ENCODE measurements around the gene CYSTM1. TPM values are rescaled to one million over a fixed set of nuclear protein-coding genes. Genes with fewer than 3 reads are reported as not detected.

The CYSTM1 gene
- polyA plus RNA-seq, 2 of the 4 experiments (the other 2 are of a cell fraction) = 76.8 to 103 TPM

GRCh38 chr5:140136624-140137023 lies 38.4 kb upstream of the CYSTM1 start:
- Histone ChIP-seq H3K9me3 (no peaks in the 10 kb centered on the region), H3K4me1 (0 out of 3 replicates have a peak, but pooled peaks cover 5% of the 10 kb centered on the region), H3K4me2 (no peak overlapping the region), H3K27ac (no peak overlapping the region), H3K4me3 (no peak overlapping the region)
- WGBS (ENCODE audit: missing lambda C conversion rate) = 70% methylated on average over 1 of the region's 1 CpG
- POLR2A ChIA-PET = no interaction called here
- DNase-seq (ENCODE audit: low read depth in 1 of 2, low spot score in 1 of 2) = no peak
- no peak for FAIRE-seq
- TF ChIP-seq RFX5 (IDR thresholded peaks at IDR 0.05) = no peak
- no peak for TF ChIP-seq CHD2 (IDR thresholded peaks at IDR 0.05; ENCODE audit: low read length, partially characterized antibody)
- no peak for TF ChIP-seq FOXS1 (CRISPR knock-in tag; IDR thresholded peaks at IDR 0.05)
- TF ChIP-seq HOXB5 (CRISPR knock-in tag; IDR thresholded peaks at IDR 0.05) = no peak
- TF ChIP-seq, protein P1, sequence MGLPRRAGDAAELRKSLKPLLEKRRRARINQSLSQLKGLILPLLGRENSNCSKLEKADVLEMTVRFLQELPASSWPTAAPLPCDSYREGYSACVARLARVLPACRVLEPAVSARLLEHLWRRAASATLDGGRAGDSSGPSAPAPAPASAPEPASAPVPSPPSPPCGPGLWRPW (IDR thresholded peaks at IDR 0.05) = no peak
- TF ChIP-seq EHF (CRISPR knock-in tag; IDR thresholded peaks at IDR 0.05) = no peak
- TF ChIP-seq, protein P2, sequence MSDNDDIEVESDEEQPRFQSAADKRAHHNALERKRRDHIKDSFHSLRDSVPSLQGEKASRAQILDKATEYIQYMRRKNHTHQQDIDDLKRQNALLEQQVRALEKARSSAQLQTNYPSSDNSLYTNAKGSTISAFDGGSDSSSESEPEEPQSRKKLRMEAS (IDR thresholded peaks at IDR 0.05) = no peak
- no peak for TF ChIP-seq FOSL2 (IDR thresholded peaks at IDR 0.05)
- no peak for TF ChIP-seq FOSL2 (CRISPR knock-in tag; IDR thresholded peaks at IDR 0.05)
- TF ChIP-seq HOXB13 (CRISPR knock-in tag; IDR thresholded peaks at IDR 0.05; ENCODE audit: low read depth) = no peak
- TF ChIP-seq, protein P3, sequence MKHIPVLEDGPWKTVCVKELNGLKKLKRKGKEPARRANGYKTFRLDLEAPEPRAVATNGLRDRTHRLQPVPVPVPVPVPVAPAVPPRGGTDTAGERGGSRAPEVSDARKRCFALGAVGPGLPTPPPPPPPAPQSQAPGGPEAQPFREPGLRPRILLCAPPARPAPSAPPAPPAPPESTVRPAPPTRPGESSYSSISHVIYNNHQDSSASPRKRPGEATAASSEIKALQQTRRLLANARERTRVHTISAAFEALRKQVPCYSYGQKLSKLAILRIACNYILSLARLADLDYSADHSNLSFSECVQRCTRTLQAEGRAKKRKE (CRISPR knock-in tag; IDR thresholded peaks at IDR 0.05; ENCODE audit: low read depth) = no peak
- TF ChIP-seq E2F6 (IDR thresholded peaks at IDR 0.05; ENCODE audit: borderline replicate concordance, low read depth) = no peak
- no peak for TF ChIP-seq CEBPB (IDR thresholded peaks at IDR 0.05)
- no peak for TF ChIP-seq HOXA7 (CRISPR knock-in tag; IDR thresholded peaks at IDR 0.05)
- no peak for TF ChIP-seq REST (IDR thresholded peaks at IDR 0.05)
- TF ChIP-seq SREBF2 (IDR thresholded peaks at IDR 0.05) = no peak
- TF ChIP-seq TFCP2L1 (CRISPR knock-in tag; IDR thresholded peaks at IDR 0.05) = no peak
- ATAC-seq = no peak
- CTCF ChIA-PET = interaction anchor here (0.7 to 7.9 kb wide), 8 partner anchors 9 to 543 kb away, joined by 3 to 114 read pairs (median 4); partner anchors contain the start of gene NRG2

DNA sequence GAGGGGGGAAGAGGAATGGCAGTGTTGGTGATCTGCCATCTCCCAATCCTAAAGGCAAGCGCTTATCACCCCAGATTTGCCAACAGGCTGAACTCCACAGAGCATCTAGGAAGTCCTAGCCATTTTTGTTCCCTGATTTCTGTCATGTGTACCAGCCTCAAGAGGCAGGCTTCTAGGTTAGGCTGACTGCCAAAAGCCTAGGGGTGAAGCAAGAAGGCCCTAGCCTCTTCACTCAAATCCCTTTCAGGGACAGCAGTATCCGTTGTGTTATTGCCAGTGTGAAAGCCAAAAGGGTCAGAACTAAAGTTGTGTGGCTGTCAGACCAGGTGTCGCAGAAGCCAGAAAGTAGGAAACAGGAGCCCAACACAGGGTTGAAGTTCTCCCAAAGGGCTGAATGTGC lies 34.6 kb upstream of the CYSTM1 start:
- Histone ChIP-seq H3K9me3 (no peaks in the 10 kb centered on the region), H3K4me3 (no peak overlapping the region), H3K4me2 (no peak overlapping the region), H3K4me1 (peaks cover 2% of the 10 kb centered on the region; the same call in 2 of the 3 replicates), H3K27ac (no peak overlapping the region)
- ATAC-seq (no peak), DNase-seq (ENCODE audit: low read depth in 1 of 2, low spot score in 1 of 2) (no peak), FAIRE-seq (no peak)
- ChIA-PET CTCF (interaction anchor here (1.0 to 1.7 kb wide), 5 partner anchors 11 to 353 kb away, joined by 3 to 9 read pairs (median 3); partner anchors contain the start of gene HBEGF), POLR2A (no interaction called here)
- TF ChIP-seq RFX5 (IDR thresholded peaks at IDR 0.05) = no peak
- TF ChIP-seq, protein P1 (IDR thresholded peaks at IDR 0.05) = no peak
- TF ChIP-seq EP300 (IDR thresholded peaks at IDR 0.05) = no peak
- TF ChIP-seq KDM1A (IDR thresholded peaks at IDR 0.05; ENCODE audit: low read depth) = no peak
- no peak for TF ChIP-seq MAZ (IDR thresholded peaks at IDR 0.05; ENCODE audit: borderline replicate concordance, low read depth, low read length)
- no peak for TF ChIP-seq NR3C1 (IDR thresholded peaks at IDR 0.05)
- no peak for TF ChIP-seq HMGXB4 (CRISPR knock-in tag; IDR thresholded peaks at IDR 0.05; ENCODE audit: borderline replicate concordance)
- TF ChIP-seq PHF8 (IDR thresholded peaks at IDR 0.05; ENCODE audit: borderline replicate concordance, low read depth) = no peak
- no peak for TF ChIP-seq CBX8 (IDR thresholded peaks at IDR 0.05)
- TF ChIP-seq GATA3 (IDR thresholded peaks at IDR 0.05; ENCODE audit: borderline replicate concordance) = no peak
- TF ChIP-seq FOSL2 (IDR thresholded peaks at IDR 0.05) = no peak
- no peak for TF ChIP-seq FOSL2 (CRISPR knock-in tag; IDR thresholded peaks at IDR 0.05)
- no peak for TF ChIP-seq EHF (CRISPR knock-in tag; IDR thresholded peaks at IDR 0.05)
- no peak for TF ChIP-seq JUN (IDR thresholded peaks at IDR 0.05)
- no peak for TF ChIP-seq HDAC2 (IDR thresholded peaks at IDR 0.05)
- WGBS (ENCODE audit: missing lambda C conversion rate) = 70% methylated on average over 3 of the region's 3 CpGs

All from A549 (cell line).